Fibroblast of pulmonary artery (primary cell): ENCODE data around the gene PLA2G4C.

Experiments used
- DNase-seq: peaks from one replicate; pipeline ENCODE4 v3.0.0-alpha.2; 2010; ENCODE audit warnings: low read depth
- H3K4me3 ChIP-seq: replicated peaks from 2 replicates; pipeline ENCODE4 v1.5.1; 2011; ENCODE audit warnings: low read depth, mild to moderate bottlenecking, control low read depth, low read length, moderate library complexity
- TF ChIP-seq, protein P1 (sequence below): IDR thresholded peaks from 2 replicates; pipeline ENCODE4 v1.5.1; 2011; ENCODE audit warnings: mild to moderate bottlenecking, control low read depth, low read length, inconsistent platforms; ENCODE audit errors: missing control alignments

PLA2G4C gene

DNA sequence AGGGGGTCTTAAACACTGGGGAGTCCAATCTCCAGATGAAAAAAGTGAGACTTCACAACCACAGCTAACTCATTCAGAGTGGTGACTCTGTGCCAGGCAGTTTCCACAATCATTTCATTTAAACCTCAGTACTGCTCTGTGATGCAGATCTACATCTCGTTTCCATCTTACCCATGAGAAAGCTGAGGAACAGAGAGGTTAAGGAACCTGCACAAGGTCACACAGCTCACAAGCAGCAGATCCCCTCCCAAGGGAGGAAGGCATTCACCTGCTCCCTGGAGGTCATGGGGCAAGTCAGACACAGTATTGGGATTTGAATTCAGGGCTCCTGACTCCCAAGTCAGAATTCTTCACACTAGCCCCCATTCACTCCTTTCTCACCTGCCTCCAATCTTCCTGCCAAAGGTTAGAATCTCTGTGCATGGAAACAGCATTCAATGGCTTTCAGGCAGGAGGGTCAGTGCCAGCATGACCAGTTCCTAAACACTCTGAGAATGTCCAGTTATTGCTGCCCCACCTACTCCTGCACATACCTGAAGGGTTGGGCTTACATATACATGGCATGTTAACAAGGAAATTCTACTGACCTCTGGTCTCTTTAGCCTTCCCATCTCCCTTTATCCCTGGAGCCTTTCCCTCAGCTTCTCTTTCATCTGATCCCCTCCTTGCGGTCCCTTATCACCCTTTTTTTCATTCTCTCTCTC is 68.6 kb downstream of the PLA2G4C start:
- no peak for DNase-seq
- TF ChIP-seq, protein P1, sequence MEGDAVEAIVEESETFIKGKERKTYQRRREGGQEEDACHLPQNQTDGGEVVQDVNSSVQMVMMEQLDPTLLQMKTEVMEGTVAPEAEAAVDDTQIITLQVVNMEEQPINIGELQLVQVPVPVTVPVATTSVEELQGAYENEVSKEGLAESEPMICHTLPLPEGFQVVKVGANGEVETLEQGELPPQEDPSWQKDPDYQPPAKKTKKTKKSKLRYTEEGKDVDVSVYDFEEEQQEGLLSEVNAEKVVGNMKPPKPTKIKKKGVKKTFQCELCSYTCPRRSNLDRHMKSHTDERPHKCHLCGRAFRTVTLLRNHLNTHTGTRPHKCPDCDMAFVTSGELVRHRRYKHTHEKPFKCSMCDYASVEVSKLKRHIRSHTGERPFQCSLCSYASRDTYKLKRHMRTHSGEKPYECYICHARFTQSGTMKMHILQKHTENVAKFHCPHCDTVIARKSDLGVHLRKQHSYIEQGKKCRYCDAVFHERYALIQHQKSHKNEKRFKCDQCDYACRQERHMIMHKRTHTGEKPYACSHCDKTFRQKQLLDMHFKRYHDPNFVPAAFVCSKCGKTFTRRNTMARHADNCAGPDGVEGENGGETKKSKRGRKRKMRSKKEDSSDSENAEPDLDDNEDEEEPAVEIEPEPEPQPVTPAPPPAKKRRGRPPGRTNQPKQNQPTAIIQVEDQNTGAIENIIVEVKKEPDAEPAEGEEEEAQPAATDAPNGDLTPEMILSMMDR = no peak
- no peak overlapping the region for H3K4me3 ChIP-seq

DNA sequence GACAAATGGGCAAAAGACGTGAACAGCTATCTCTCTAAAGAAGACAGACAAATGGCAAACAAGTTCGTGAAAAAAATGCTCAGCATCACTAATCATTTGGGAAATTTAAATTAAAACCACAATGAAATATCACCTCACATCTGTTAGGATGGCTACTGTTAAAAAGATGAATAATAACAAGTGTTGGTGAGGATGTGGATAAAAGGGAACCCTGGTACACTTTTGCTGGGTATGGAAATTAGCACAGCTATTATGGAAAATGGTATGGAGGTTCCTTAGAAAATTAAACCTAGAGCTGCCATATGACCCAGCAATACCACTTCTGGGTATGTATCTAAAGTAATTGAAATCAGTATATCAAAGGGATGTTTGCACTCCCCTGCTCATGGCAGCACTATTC is 73.9 kb downstream of the PLA2G4C start:
- no peak for DNase-seq
- no peak overlapping the region for H3K4me3 ChIP-seq
- TF ChIP-seq, protein P1 = no peak

DNA sequence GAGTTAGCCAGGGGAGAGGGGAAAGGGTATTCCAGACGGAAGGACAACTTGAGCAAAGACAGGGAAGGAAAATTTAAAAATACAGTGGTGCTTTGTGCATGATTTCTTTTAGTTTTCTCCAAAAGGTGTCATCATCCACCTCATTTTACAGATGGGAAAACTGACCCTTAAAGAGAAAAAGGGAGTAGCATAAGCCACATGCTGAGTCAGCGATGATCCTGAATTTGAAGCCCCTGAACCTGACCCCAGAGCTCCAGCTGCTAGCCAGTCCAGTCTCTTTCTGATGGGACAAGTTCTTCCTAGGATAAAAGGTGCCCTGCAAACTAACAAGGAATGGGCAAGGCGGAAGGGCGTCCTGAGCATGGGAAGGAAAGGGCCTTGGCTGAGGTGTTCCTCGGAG is 77.0 kb downstream of the PLA2G4C start:
- no peak overlapping the region for H3K4me3 ChIP-seq
- no peak for DNase-seq
- TF ChIP-seq, protein P1 = no peak

DNA sequence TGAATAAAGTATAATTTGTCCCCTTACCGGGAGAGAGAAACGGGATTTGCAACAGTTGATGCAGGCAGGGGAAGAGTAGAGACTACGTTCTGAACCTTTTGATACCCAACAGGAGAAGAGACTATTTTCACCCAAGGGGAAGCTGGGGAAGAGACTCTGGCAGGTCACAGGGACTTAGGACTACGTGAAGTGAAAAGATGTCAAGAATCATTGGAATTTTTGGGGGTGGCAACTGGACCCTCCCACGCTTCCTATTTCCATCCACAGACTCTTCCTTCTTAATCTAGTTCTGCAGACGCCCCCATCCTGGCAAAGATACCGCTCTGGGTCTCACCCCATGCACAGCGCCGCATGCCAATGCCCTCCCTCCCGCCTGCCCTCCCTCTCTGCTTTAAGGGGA is 80.5 kb downstream of the PLA2G4C start:
- no peak for DNase-seq
- no peak overlapping the region for H3K4me3 ChIP-seq
- TF ChIP-seq, protein P1 = no peak

DNA sequence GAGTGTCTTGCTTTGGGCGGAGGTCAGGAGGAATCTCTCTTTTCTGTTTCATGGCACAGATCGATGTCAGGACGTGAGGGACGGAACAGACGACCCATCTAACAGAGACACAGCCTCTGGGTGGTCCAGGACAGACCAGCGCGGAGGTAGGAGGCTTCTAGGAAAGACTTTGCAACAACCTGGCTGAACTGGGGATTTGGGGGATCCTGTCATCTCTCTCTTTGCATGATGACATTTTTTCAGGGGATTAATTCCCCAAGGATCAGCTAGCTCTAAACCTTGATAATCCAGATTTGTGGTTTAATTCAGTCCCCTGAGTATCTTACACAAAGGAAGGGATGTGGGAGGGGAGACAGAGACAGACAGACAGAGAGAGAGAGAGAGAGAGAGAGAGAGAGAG is 81.2 kb downstream of the PLA2G4C start:
- no peak for DNase-seq
- TF ChIP-seq, protein P1 = no peak
- no peak overlapping the region for H3K4me3 ChIP-seq

DNA sequence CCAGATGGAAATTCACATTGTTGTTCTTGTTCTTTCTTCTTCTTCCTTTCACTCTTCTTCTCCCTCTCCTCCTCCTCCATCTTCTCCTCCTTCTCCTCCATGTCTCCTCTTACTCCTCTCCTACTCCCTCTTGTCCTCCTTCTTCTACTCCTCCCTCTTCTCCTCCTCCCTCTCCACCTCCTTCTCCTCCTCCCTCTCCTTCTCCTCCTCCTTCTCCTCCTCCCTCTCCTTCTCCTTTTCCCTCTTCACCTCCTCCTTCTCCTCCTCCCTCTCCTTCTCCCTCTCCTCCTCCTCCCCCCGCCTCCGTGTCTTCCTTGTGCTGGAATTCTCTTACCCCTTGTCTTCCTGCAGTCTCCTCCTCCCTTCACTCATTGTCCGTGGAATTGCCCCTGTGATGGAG is 85.1 kb downstream of the PLA2G4C start:
- TF ChIP-seq, protein P1 = no peak
- no peak for DNase-seq
- no peak overlapping the region for H3K4me3 ChIP-seq

DNA sequence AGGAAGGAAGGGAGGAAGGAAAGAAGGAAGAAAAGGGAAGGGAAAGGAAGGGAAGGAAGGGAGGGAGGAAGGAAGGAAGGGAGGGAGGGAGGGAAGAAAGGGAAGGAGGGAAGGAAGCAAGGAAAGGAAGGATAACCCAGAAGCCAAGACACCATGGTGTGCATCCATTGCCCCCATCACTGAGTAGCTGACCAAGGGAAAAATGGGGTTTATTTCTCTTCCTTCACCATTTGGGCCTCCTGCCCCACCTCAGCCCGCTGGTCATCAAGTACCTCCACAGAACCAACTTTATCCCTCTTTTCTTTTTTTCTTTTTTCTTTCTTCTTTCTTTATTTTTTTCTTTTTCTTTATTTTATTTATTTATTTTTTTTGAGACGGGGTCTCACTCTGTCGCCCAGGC is 87.1 kb downstream of the PLA2G4C start:
- DNase-seq = no peak
- TF ChIP-seq, protein P1 = no peak
- H3K4me3 ChIP-seq = no peak overlapping the region
